ENCODE data around the gene HESX1.

The HESX1 gene

DNA sequence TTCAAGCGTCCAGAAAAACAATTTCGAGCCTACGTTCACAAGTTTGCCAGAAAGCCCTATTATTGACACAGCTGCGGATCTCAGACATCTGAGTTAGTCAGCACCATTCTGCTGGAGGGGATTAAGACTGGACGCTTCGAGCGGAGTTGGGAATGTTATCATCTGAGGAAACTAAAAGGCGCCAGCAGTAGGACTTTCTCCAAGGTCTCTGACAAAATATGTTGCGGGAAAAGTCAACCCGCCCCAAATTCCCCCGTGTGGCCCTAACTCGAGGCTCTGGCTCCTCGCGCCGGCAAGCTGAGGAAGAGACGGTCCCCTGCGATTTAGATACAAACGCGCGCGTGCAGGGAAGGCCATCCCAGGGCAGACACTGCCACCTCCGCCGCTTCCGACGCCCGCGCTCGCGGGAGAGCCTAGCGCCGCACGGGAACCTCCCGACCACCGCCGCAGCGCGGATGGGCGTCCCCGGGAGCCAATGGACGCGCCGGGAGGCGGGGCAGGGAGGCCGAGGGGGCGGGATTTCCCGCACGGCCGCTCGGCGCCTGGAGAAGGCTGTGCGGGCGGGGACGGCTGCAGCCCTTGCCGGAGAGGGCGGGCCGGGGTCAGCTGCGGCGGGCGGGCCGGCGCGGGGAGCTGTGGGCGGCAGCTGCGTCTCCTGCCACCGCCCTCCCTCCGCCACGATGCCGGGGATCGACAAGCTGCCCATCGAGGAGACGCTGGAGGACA lies 27.6 kb upstream of the HESX1 start, which contains the start of gene APPL1:
Gene APPL1, plus strand, starts transcription at position 526 of the 726 bp plus-strand sequence. Its CDS starts 155 bp downstream, at position 681.
- DNase-seq (ENCODE audit: low read depth, low spot score): peak; percentile 91
- in situ Hi-C loops (cut with HindIII; ENCODE audit: low sequenced_read_pairs): no loop called here
- TF ChIP-seq CTCF (IDR thresholded peaks at IDR 0.05; ENCODE audit: low read depth, low read length): no peak
- peak within 1 kb of the TSS; percentile 84 for H3K4me3 ChIP-seq (ENCODE audit: low read depth, low read length)

DNA sequence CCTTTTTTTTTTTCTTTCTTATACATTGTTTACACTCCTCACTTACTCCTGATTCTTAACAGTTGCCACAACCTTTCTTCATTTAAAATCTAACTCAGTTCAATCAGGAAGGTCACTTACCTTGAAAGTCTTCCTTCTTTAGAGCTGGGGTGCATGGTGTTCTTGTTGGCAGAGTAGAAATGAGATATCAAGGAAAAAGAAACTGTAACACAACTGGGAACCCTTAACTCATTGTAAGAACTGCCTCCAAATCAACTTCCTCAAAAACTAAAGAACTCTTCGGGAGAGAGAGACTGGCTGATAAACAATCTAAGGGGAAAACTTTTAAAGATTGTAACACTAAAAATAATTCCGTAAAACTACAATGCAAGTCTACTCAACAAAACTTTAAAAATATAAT lies 26.4 kb upstream of the HESX1 start:
- H3K4me3 ChIP-seq (ENCODE audit: low read depth, low read length): no peak overlapping the region
- in situ Hi-C loops (cut with HindIII; ENCODE audit: low sequenced_read_pairs): no loop called here
- no peak for DNase-seq (ENCODE audit: low read depth, low spot score)
- TF ChIP-seq CTCF (IDR thresholded peaks at IDR 0.05; ENCODE audit: low read depth, low read length): no peak

DNA sequence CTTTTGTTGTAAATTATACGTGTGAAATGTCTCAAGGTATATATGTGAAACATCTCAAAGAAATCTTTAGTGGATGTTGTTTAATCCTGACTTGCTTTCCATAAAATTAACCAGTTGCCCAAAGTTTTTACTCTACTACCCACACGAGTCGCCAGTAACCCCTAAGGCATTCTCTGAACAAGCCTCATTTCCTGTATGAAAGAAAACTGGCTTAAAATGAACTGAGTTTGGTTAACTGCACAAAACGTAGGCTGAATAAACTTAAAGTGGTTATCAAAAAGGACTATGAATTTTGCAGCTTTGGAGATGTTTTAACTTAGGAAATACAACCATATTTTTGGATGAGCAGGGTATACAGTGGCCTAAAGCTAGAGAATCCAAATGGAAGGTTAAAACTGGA lies 25.1 kb upstream of the HESX1 start:
- no peak for TF ChIP-seq CTCF (IDR thresholded peaks at IDR 0.05; ENCODE audit: low read depth, low read length)

DNA sequence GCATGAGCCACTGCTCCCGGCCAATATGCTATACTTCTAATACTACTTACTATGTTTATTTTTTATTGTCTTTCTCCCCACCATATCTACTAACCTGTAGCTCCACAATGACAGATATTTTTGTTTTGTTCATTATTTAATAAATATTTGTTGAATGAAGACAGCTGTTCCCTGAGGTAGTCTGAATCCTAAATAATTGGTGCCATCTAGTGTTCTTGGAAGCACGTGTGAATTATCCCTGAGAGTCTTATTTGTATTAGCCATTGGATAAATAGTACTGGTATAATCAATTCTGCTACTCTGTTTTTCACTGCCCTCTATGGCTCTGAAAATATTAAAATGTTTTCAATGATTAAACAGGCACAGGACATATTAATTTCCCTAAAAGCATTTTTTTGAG lies 22.1 kb upstream of the HESX1 start:
- in situ Hi-C loops (cut with HindIII; ENCODE audit: low sequenced_read_pairs): no loop called here
- H3K4me3 ChIP-seq (ENCODE audit: low read depth, low read length): no peak overlapping the region
- DNase-seq (ENCODE audit: low read depth, low spot score): peak; percentile 33
- TF ChIP-seq CTCF (IDR thresholded peaks at IDR 0.05; ENCODE audit: low read depth, low read length): peak; percentile 33

More for the DNA sequence above, 25.1 kb upstream of the HESX1 start:
- in situ Hi-C loops (cut with HindIII; ENCODE audit: low sequenced_read_pairs): no loop called here
- H3K4me3 ChIP-seq (ENCODE audit: low read depth, low read length): no peak overlapping the region
- DNase-seq (ENCODE audit: low read depth, low spot score): peak; percentile 3

DNA sequence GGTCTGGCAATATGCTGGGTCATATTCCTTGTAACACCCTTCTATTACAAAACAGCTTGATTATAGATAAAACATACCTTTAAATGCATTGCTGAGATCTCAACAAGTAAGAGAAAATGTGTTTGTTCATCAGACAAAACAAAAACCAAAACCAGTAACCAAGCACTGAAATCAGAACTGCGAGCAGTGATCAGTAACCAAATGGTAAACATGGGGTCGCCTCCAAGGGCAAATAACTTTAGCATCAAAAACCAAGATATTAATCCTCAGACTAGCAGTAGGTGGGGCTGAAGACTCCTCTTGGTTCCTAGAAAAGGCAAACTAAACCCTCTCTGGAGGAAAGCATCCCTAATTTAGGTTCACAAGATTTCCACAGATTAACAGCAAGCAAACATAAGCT lies 6.6 kb upstream of the HESX1 start:
- in situ Hi-C loops (cut with HindIII; ENCODE audit: low sequenced_read_pairs): no loop called here
- H3K4me3 ChIP-seq (ENCODE audit: low read depth, low read length): no peak overlapping the region
- TF ChIP-seq CTCF (IDR thresholded peaks at IDR 0.05; ENCODE audit: low read depth, low read length): no peak
- DNase-seq (ENCODE audit: low read depth, low spot score): no peak

GRCh38 chr3:57194641-57195040 lies 5.1 kb downstream of the HESX1 start:
- DNase-seq (ENCODE audit: low read depth, low spot score): no peak
- TF ChIP-seq CTCF (IDR thresholded peaks at IDR 0.05; ENCODE audit: low read depth, low read length): no peak
- H3K4me3 ChIP-seq (ENCODE audit: low read depth, low read length): no peak overlapping the region
- in situ Hi-C loops (cut with HindIII; ENCODE audit: low sequenced_read_pairs): no loop called here

Data from astrocyte of the spinal cord (primary cell).